ENCODE results near the gene EHF. TPM values are rescaled to one million over a fixed set of nuclear protein-coding genes. Genes with fewer than 3 reads are reported as not detected.

The EHF gene
- total and polyA plus RNA-seq, 9 of the 15 experiments (the other 6 are each of a cell fraction or from before 2014, with no cell fraction given), result 0.04 to 0.54 (median 0.37) TPM

GRCh38 chr11:34649597-34649996, 28.7 kb downstream of the EHF start:
- no TSS peak for BruUV-seq (replicated peaks)
- FAIRE-seq, result no peak
- CTCF ChIA-PET (ENCODE audit: low intra/inter-chr PET ratio), result no interaction called here

More at GRCh38 chr11:34649597-34649996, 28.7 kb downstream of the EHF start:
- no peak overlapping the region for H2AFZ ChIP-seq (ENCODE audit: low read depth, low read length)
- no peak for TF ChIP-seq KDM2B (CRISPR knock-in tag; IDR thresholded peaks at IDR 0.05)
- TF ChIP-seq BCOR (IDR thresholded peaks at IDR 0.05), result no peak
- TF ChIP-seq, protein P1, sequence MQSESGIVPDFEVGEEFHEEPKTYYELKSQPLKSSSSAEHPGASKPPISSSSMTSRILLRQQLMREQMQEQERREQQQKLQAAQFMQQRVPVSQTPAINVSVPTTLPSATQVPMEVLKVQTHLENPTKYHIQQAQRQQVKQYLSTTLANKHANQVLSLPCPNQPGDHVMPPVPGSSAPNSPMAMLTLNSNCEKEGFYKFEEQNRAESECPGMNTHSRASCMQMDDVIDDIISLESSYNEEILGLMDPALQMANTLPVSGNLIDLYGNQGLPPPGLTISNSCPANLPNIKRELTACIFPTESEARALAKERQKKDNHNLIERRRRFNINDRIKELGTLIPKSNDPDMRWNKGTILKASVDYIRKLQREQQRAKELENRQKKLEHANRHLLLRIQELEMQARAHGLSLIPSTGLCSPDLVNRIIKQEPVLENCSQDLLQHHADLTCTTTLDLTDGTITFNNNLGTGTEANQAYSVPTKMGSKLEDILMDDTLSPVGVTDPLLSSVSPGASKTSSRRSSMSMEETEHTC (IDR thresholded peaks at IDR 0.05), result no peak
- TF ChIP-seq ZNF444 (CRISPR knock-in tag; IDR thresholded peaks at IDR 0.05), result no peak
- no peak for TF ChIP-seq JUND (IDR thresholded peaks at IDR 0.05; ENCODE audit: borderline replicate concordance, low read depth, low read length)
- TF ChIP-seq JUND (tag; IDR thresholded peaks at IDR 0.05; ENCODE audit: borderline replicate concordance, low read depth, low read length), result no peak
- peaks cover 0 to 45% of the 10 kb centered on the region in 2 experiments; a peak in 4 of 5 replicates for H3K4me1 ChIP-seq (replicated peaks in 1 of 2; ENCODE audit: control insufficient read depth in 2 of 2, insufficient read depth in 2 of 2, low read length in 2 of 2)
- no peaks in the 10 kb centered on the region for H4K20me1 ChIP-seq (replicated peaks; ENCODE audit: control insufficient read depth, insufficient read depth, low read length)
- H3K36me3 ChIP-seq (ENCODE audit: control insufficient read depth, insufficient read depth, low read length), result no peaks in the 10 kb centered on the region
- no peak overlapping the region for H3K4me3 ChIP-seq
- no peak overlapping the region for H3K4me2 ChIP-seq (ENCODE audit: insufficient read depth, low read length)
- H3K27me3 ChIP-seq (ENCODE audit: control insufficient read depth in 2 of 2, insufficient read depth in 2 of 2, low read length in 2 of 2), result no peaks in the 10 kb centered on the region
- no peak for ATAC-seq
- no peaks in the 10 kb centered on the region for H3K79me2 ChIP-seq (ENCODE audit: control insufficient read depth, insufficient read depth, low read length)
- intact Hi-C loops (cut with micrococcal nuclease), result no loop called here
- WGBS (ENCODE audit: insufficient coverage, low coverage, missing lambda C conversion rate), result 25% methylated on average over 2 of the region's 2 CpGs
- H3K9ac ChIP-seq (ENCODE audit: insufficient read depth in 1 of 2, low read depth in 2 of 2, low read length in 2 of 2), result no peak overlapping the region
- H3K27ac ChIP-seq (ENCODE audit: extremely low read depth, low read depth, low read length), result no peak overlapping the region
- in situ Hi-C loops (cut with MboI), result no loop called here
- POLR2A ChIA-PET, result interaction anchor here (1.8 kb wide), 1 partner anchor 9 kb away, joined by 9 read pairs; no protein-coding TSS in a partner anchor
- H3K9me1 ChIP-seq (ENCODE audit: control insufficient read depth, insufficient read depth, low read length), result no peaks in the 10 kb centered on the region
- no peaks in the 10 kb centered on the region for H3K9me3 ChIP-seq (replicated peaks; ENCODE audit: control insufficient read depth, insufficient read depth, low read depth, low read length)
- DNase-seq (ENCODE audit: extremely low read depth in 1 of 4, low spot score in 3 of 4), result no peak

Data from K562 (cell line).